SU-DHL-6 (cell line): ENCODE data around the gene DNAI2.

ENCODE experiments used
- H2AFZ ChIP-seq: fragments of 200-600 bp; sonication (generic); 2 replicates; pipeline ENCODE4 v1.6.1; 2014; ENCODE audit warnings: low read depth, mild to moderate bottlenecking, moderate library complexity, mixed read lengths, antibody characterized with exemption, low read length; ENCODE audit not compliant: severe bottlenecking
- H3F3A ChIP-seq: fragments of 200-600 bp; shearing (Covaris generic); 2 replicates; pipeline ENCODE4 v1.6.0; 2016; ENCODE audit warnings: antibody characterized with exemption, mild to moderate bottlenecking; ENCODE audit not compliant: insufficient read depth
- H3K27ac ChIP-seq: fragments of 200-600 bp; sonication (generic); 2 replicates; pipeline ENCODE4 v1.5.1; 2016; ENCODE audit warnings: low read depth, mild to moderate bottlenecking, low read length, moderate library complexity, mixed read lengths
- H3K27me3 ChIP-seq: fragments of 200-600 bp; sonication (generic), shearing (Covaris generic); 2 replicates; pipeline ENCODE4 v1.6.0; 2014; ENCODE audit warnings: mild to moderate bottlenecking, low read length
- H3K36me3 ChIP-seq: fragments of 200-600 bp; sonication (generic); 2 replicates; pipeline ENCODE4 v1.6.1; 2014; ENCODE audit warnings: mild to moderate bottlenecking, low read length, mixed read lengths
- H3K4me2 ChIP-seq: fragments of 300-600, 200-600 bp; shearing (Covaris generic), sonication (generic); 2 replicates; pipeline ENCODE4 v1.6.0; 2014; ENCODE audit warnings: low read length, low read depth, mild to moderate bottlenecking; ENCODE audit not compliant: poor library complexity, severe bottlenecking
- H3K4me3 ChIP-seq: fragments of 200-600 bp; sonication (generic); 2 replicates; pipeline ENCODE4 v1.5.1; 2014; ENCODE audit warnings: antibody characterized with exemption, low read length, mild to moderate bottlenecking, mixed read lengths; ENCODE audit not compliant: insufficient read depth, poor library complexity, severe bottlenecking
- H3K79me2 ChIP-seq: fragments of 200-600 bp; sonication (generic); 2 replicates; pipeline ENCODE4 v1.6.1; 2014; ENCODE audit warnings: mild to moderate bottlenecking, low read length, moderate library complexity; ENCODE audit not compliant: insufficient read depth
- H3K9ac ChIP-seq: fragments of 200-600 bp; sonication (generic); 2 replicates; pipeline ENCODE4 v1.7.0; 2014; ENCODE audit warnings: mild to moderate bottlenecking, low read length
- H3K9me2 ChIP-seq: fragments of 200-600 bp; sonication (generic); replicated peaks from 2 replicates; pipeline ENCODE4 v1.6.1; 2014; ENCODE audit warnings: low read length; ENCODE audit not compliant: insufficient read depth
- H3K9me3 ChIP-seq: fragments of 200-600 bp; sonication (generic); 2 replicates; pipeline ENCODE4 v1.6.1; 2014; ENCODE audit warnings: low read length, mixed read lengths; ENCODE audit not compliant: insufficient read depth
- H4K20me1 ChIP-seq: fragments of 200-600 bp; sonication (generic); 2 replicates; pipeline ENCODE4 v1.6.1; 2014; ENCODE audit warnings: low read depth, mild to moderate bottlenecking, antibody characterized with exemption, low read length, moderate library complexity, mixed read lengths
- EZH2phosphoT487 ChIP-seq: fragments of 200-600 bp; sonication (generic), shearing (Covaris generic); conservative IDR thresholded peaks from 2 replicates; pipeline ENCODE4 v1.6.1; 2018; ENCODE audit warnings: mild to moderate bottlenecking, antibody characterized with exemption, low read length, moderate library complexity, mixed read lengths
- TF ChIP-seq, protein P1 (sequence below): fragments of 200-600 bp; sonication (generic); IDR thresholded peaks from one replicate; pipeline ENCODE4 v1.5.1; 2017; ENCODE audit warnings: antibody characterized with exemption, mild to moderate bottlenecking, low read length, moderate library complexity; ENCODE audit not compliant: insufficient read depth, poor library complexity, severe bottlenecking

Gene DNAI2

DNA sequence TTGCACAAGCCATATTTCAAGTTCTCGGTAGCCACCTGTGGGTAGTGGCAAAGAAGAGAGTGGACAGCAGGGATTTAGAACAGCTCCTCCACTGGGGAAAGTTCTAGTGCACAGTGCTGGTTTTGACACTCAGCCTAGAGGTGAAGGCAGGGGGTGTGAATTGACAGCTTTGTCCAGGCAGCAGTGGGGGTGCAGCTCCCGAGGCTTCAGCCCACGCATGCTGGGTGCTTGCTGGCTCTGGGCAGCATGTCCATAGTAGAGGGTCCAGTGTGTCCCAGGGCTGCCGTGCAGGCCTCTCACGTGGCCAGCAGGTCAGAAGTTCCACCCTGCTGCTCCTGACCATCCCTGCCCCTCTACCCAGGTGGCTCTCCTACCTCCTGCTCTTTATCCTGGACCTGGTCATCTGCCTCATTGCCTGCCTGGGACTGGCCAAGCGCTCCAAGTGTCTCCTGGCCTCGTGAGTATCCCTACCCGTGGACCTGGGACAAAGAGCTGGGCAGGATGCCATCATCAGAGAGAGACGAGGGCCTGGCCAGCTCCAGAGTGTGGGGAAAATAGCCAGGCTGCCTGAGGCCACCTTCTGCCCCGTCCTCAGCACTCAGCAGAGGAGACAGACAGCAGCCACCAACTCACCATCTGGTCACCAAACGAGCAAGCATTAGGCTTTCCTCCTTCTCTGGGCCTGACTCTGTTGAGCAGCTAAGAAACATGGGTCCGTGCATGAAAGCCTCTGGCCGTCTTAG is 30.9 kb upstream of the DNAI2 start:
- H3K4me3 ChIP-seq = no peak overlapping the region
- H4K20me1 ChIP-seq = no peaks in the 10 kb centered on the region
- H3K9me3 ChIP-seq = no peaks in the 10 kb centered on the region
- no peaks in the 10 kb centered on the region for H3K27me3 ChIP-seq
- H3K36me3 ChIP-seq = no peaks in the 10 kb centered on the region
- no peak overlapping the region for H2AFZ ChIP-seq
- no peak overlapping the region for H3K27ac ChIP-seq
- H3K79me2 ChIP-seq = no peaks in the 10 kb centered on the region
- H3K4me2 ChIP-seq = no peak overlapping the region
- no peaks in the 10 kb centered on the region for H3F3A ChIP-seq
- TF ChIP-seq, protein P1, sequence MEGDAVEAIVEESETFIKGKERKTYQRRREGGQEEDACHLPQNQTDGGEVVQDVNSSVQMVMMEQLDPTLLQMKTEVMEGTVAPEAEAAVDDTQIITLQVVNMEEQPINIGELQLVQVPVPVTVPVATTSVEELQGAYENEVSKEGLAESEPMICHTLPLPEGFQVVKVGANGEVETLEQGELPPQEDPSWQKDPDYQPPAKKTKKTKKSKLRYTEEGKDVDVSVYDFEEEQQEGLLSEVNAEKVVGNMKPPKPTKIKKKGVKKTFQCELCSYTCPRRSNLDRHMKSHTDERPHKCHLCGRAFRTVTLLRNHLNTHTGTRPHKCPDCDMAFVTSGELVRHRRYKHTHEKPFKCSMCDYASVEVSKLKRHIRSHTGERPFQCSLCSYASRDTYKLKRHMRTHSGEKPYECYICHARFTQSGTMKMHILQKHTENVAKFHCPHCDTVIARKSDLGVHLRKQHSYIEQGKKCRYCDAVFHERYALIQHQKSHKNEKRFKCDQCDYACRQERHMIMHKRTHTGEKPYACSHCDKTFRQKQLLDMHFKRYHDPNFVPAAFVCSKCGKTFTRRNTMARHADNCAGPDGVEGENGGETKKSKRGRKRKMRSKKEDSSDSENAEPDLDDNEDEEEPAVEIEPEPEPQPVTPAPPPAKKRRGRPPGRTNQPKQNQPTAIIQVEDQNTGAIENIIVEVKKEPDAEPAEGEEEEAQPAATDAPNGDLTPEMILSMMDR = no peak
- no peak for TF ChIP-seq EZH2phosphoT487
- H3K9ac ChIP-seq = no peak overlapping the region
- no peaks in the 10 kb centered on the region for H3K9me2 ChIP-seq

DNA sequence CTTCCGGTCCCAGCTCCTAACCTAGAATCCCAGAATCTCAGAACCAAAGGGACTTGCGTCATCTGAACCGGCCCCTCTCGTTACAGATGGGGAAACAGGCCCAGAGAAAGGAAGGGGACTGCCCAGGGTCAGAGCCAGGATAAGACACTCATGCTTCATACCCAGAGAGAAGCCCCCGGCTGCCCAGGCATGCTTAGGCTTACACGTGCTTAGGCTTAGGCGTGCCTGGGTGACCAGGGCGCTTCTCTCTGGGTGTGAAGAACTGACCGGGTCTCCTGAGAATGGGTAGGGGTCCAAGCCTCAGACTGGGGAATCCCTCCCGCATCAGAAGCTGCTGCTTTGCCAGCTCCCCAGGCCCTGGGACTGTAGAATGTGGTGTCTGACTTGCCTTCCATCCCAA is 29.9 kb upstream of the DNAI2 start:
- H3K9me2 ChIP-seq = no peaks in the 10 kb centered on the region
- TF ChIP-seq, protein P1 = no peak
- TF ChIP-seq EZH2phosphoT487 = no peak
- H3K27ac ChIP-seq = no peak overlapping the region

DNA sequence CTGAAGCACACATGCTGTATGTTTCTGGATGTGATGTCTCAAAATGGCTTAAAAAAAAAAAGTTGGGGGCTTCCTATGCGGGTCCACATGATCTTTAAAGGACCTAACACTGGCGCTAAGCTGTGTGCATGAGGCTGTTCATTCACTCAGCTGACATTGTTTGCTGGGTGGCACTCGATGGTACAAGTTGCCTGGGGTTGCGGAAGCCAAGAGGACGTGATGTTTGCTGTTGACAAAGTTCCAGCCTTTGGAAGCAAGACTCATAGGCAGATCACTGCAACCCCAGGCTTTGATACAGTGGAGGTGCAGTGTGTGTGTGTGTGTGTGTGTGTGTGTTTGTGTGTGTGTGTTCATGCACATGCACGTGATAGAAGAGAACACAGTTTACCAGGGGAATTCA is 29.5 kb upstream of the DNAI2 start:
- no peaks in the 10 kb centered on the region for H3K79me2 ChIP-seq
- H3F3A ChIP-seq = no peaks in the 10 kb centered on the region
- H3K9me2 ChIP-seq = no peaks in the 10 kb centered on the region
- H3K27ac ChIP-seq = no peak overlapping the region
- no peak overlapping the region for H3K9ac ChIP-seq
- TF ChIP-seq EZH2phosphoT487 = no peak
- TF ChIP-seq, protein P1 = no peak
- H2AFZ ChIP-seq = no peak overlapping the region
- no peaks in the 10 kb centered on the region for H3K9me3 ChIP-seq
- no peak overlapping the region for H3K4me3 ChIP-seq
- H3K27me3 ChIP-seq = no peaks in the 10 kb centered on the region
- no peaks in the 10 kb centered on the region for H4K20me1 ChIP-seq
- no peak overlapping the region for H3K4me2 ChIP-seq
- H3K36me3 ChIP-seq = no peaks in the 10 kb centered on the region

More for the DNA sequence above, 29.9 kb upstream of the DNAI2 start:
- no peaks in the 10 kb centered on the region for H4K20me1 ChIP-seq
- no peak overlapping the region for H3K9ac ChIP-seq
- no peaks in the 10 kb centered on the region for H3K9me3 ChIP-seq
- no peaks in the 10 kb centered on the region for H3K27me3 ChIP-seq
- no peaks in the 10 kb centered on the region for H3K36me3 ChIP-seq
- no peak overlapping the region for H3K4me3 ChIP-seq
- H2AFZ ChIP-seq = no peak overlapping the region
- no peaks in the 10 kb centered on the region for H3F3A ChIP-seq
- H3K4me2 ChIP-seq = no peak overlapping the region
- H3K79me2 ChIP-seq = no peaks in the 10 kb centered on the region
